ENCODE results near the gene NAV3. TPM values are rescaled to one million over a fixed set of nuclear protein-coding genes. Genes with fewer than 3 reads are reported as not detected.

The NAV3 gene
- total RNA-seq, 5 donors from 2014 or later (not counting 1 experiment from before 2014, with no cell fraction given), result 0.26 TPM; not detected in 4

GRCh38 chr12:78181544-78182162, 351.0 kb downstream of the NAV3 start:
- Histone ChIP-seq H3K4me1 (ENCODE audit: control insufficient read depth in 1 of 2, extremely low read depth in 1 of 2, insufficient read depth in 2 of 2, low read length in 2 of 2) (no peaks in the 10 kb centered on the region), H3K27me3 (replicated peaks in 1 of 2; ENCODE audit: control insufficient read depth in 2 of 2, extremely low read depth in 1 of 2, insufficient read depth in 2 of 2, low read length in 1 of 2) (no peaks in the 10 kb centered on the region), H3K4me3 (ENCODE audit: control insufficient read depth in 1 of 2, extremely low read depth in 1 of 2, low read length in 1 of 2) (no peak overlapping the region), H3K9me3 (no peaks in the 10 kb centered on the region), H3K36me3 (ENCODE audit: control insufficient read depth in 2 of 2, extremely low read depth in 1 of 2, insufficient read depth in 1 of 2, low read length in 1 of 2) (no peaks in the 10 kb centered on the region), H3K27ac (ENCODE audit: low read length) (no peak overlapping the region)
- Mint-ChIP-seq H3K9me3 (no peaks in the 10 kb centered on the region), H3K27me3 (no peaks in the 10 kb centered on the region), H3K27ac (no peak overlapping the region), H3K4me3 (no peak overlapping the region), H3K36me3 (no peaks in the 10 kb centered on the region), H3K4me1 (no peaks in the 10 kb centered on the region)
- ATAC-seq (replicated peaks in 1 of 4) (no peak), DNase-seq (no peak)
- ChIA-PET CTCF (no interaction called here), POLR2A (no interaction called here)
- WGBS (ENCODE audit: insufficient coverage), result no CpG with 5 or more reads among the region's 3 CpGs

GRCh38 chr12:78183824-78184223, 353.1 kb downstream of the NAV3 start:
- no peaks in the 10 kb centered on the region for H3K4me1 ChIP-seq (ENCODE audit: control insufficient read depth in 1 of 2, extremely low read depth in 1 of 2, insufficient read depth in 2 of 2, low read length in 2 of 2)
- no peaks in the 10 kb centered on the region for H3K9me3 ChIP-seq
- Mint-ChIP-seq H3K36me3 (no peaks in the 10 kb centered on the region), H3K4me1 (no peaks in the 10 kb centered on the region), H3K27me3 (no peaks in the 10 kb centered on the region), H3K4me3 (no peak overlapping the region), H3K9me3 (no peaks in the 10 kb centered on the region), H3K27ac (no peak overlapping the region)
- no peak overlapping the region for H3K4me3 ChIP-seq (ENCODE audit: control insufficient read depth in 1 of 2, extremely low read depth in 1 of 2, low read length in 1 of 2)
- DNase-seq (no peak), ATAC-seq (replicated peaks in 1 of 4) (no peak)
- ChIA-PET POLR2A (no interaction called here), CTCF (interaction anchor here in 1 of 2 donors (0.8 kb wide), 1 partner anchor 13 kb away, joined by 3 read pairs; no protein-coding TSS in a partner anchor)
- no peaks in the 10 kb centered on the region for H3K27me3 ChIP-seq (replicated peaks in 1 of 2; ENCODE audit: control insufficient read depth in 2 of 2, extremely low read depth in 1 of 2, insufficient read depth in 2 of 2, low read length in 1 of 2)
- H3K36me3 ChIP-seq (ENCODE audit: control insufficient read depth in 2 of 2, extremely low read depth in 1 of 2, insufficient read depth in 1 of 2, low read length in 1 of 2), result no peaks in the 10 kb centered on the region
- H3K27ac ChIP-seq (ENCODE audit: low read length), result no peak overlapping the region

- no peaks in the 10 kb centered on the region for H3K36me3 Mint-ChIP-seq
- H3K27ac Mint-ChIP-seq, result no peak overlapping the region
- no peak overlapping the region for H3K4me3 Mint-ChIP-seq
- ChIA-PET CTCF (no interaction called here), POLR2A (no interaction called here)
- Histone ChIP-seq H3K4me1 (ENCODE audit: control insufficient read depth in 1 of 2, extremely low read depth in 1 of 2, insufficient read depth in 2 of 2, low read length in 2 of 2) (no peaks in the 10 kb centered on the region), H3K36me3 (ENCODE audit: control insufficient read depth in 2 of 2, extremely low read depth in 1 of 2, insufficient read depth in 1 of 2, low read length in 1 of 2) (no peaks in the 10 kb centered on the region), H3K27me3 (replicated peaks in 1 of 2; ENCODE audit: control insufficient read depth in 2 of 2, extremely low read depth in 1 of 2, insufficient read depth in 2 of 2, low read length in 1 of 2) (no peaks in the 10 kb centered on the region), H3K4me3 (ENCODE audit: control insufficient read depth in 1 of 2, extremely low read depth in 1 of 2, low read length in 1 of 2) (no peak overlapping the region), H3K27ac (ENCODE audit: low read length) (no peak overlapping the region), H3K9me3 (no peaks in the 10 kb centered on the region)
- no peaks in the 10 kb centered on the region for H3K4me1 Mint-ChIP-seq
- DNase-seq (no peak), ATAC-seq (replicated peaks in 1 of 4) (no peak)
- H3K27me3 Mint-ChIP-seq, result no peaks in the 10 kb centered on the region
- no peaks in the 10 kb centered on the region for H3K9me3 Mint-ChIP-seq
Observed at GRCh38 chr12:78185109-78185508, 354.4 kb downstream of the NAV3 start.

GRCh38 chr12:78185651-78186050, 355.0 kb downstream of the NAV3 start:
- Histone ChIP-seq H3K36me3 (ENCODE audit: control insufficient read depth in 2 of 2, extremely low read depth in 1 of 2, insufficient read depth in 1 of 2, low read length in 1 of 2) (no peaks in the 10 kb centered on the region), H3K27ac (ENCODE audit: low read length) (no peak overlapping the region), H3K9me3 (no peaks in the 10 kb centered on the region), H3K27me3 (replicated peaks in 1 of 2; ENCODE audit: control insufficient read depth in 2 of 2, extremely low read depth in 1 of 2, insufficient read depth in 2 of 2, low read length in 1 of 2) (no peaks in the 10 kb centered on the region), H3K4me1 (ENCODE audit: control insufficient read depth in 1 of 2, extremely low read depth in 1 of 2, insufficient read depth in 2 of 2, low read length in 2 of 2) (no peaks in the 10 kb centered on the region), H3K4me3 (ENCODE audit: control insufficient read depth in 1 of 2, extremely low read depth in 1 of 2, low read length in 1 of 2) (no peak overlapping the region)
- no peaks in the 10 kb centered on the region for H3K4me1 Mint-ChIP-seq
- no peak for ATAC-seq (replicated peaks in 1 of 4)
- ChIA-PET CTCF (no interaction called here), POLR2A (no interaction called here)
- no peaks in the 10 kb centered on the region for H3K36me3 Mint-ChIP-seq
- H3K27me3 Mint-ChIP-seq, result no peaks in the 10 kb centered on the region
- H3K4me3 Mint-ChIP-seq, result no peak overlapping the region
- no CpG with 5 or more reads among the region's 2 CpGs for WGBS (ENCODE audit: insufficient coverage)
- H3K27ac Mint-ChIP-seq, result no peak overlapping the region
- DNase-seq, result no peak
- H3K9me3 Mint-ChIP-seq, result no peaks in the 10 kb centered on the region

- no peaks in the 10 kb centered on the region for H3K27me3 Mint-ChIP-seq
- H3K36me3 Mint-ChIP-seq, result no peaks in the 10 kb centered on the region
- CTCF ChIA-PET, result no interaction called here
- WGBS (ENCODE audit: insufficient coverage), result no CpG with 5 or more reads among the region's 1 CpG
- no peaks in the 10 kb centered on the region for H3K4me1 ChIP-seq (ENCODE audit: control insufficient read depth in 1 of 2, extremely low read depth in 1 of 2, insufficient read depth in 2 of 2, low read length in 2 of 2)
- no peaks in the 10 kb centered on the region for H3K27me3 ChIP-seq (replicated peaks in 1 of 2; ENCODE audit: control insufficient read depth in 2 of 2, extremely low read depth in 1 of 2, insufficient read depth in 2 of 2, low read length in 1 of 2)
- POLR2A ChIA-PET, result no interaction called here
- H3K4me1 Mint-ChIP-seq, result no peaks in the 10 kb centered on the region
- no peaks in the 10 kb centered on the region for H3K36me3 ChIP-seq (ENCODE audit: control insufficient read depth in 2 of 2, extremely low read depth in 1 of 2, insufficient read depth in 1 of 2, low read length in 1 of 2)
- H3K27ac ChIP-seq (ENCODE audit: low read length), result no peak overlapping the region
- ATAC-seq (replicated peaks in 1 of 4) (no peak), DNase-seq (no peak)
- H3K4me3 ChIP-seq (ENCODE audit: control insufficient read depth in 1 of 2, extremely low read depth in 1 of 2, low read length in 1 of 2), result no peak overlapping the region
- H3K4me3 Mint-ChIP-seq, result no peak overlapping the region
- no peaks in the 10 kb centered on the region for H3K9me3 ChIP-seq
- H3K27ac Mint-ChIP-seq, result no peak overlapping the region
- no peaks in the 10 kb centered on the region for H3K9me3 Mint-ChIP-seq
Observed at GRCh38 chr12:78186670-78187069, 356.0 kb downstream of the NAV3 start.

- Histone ChIP-seq H3K9me3 (no peaks in the 10 kb centered on the region), H3K27ac (ENCODE audit: low read length) (no peak overlapping the region), H3K4me1 (ENCODE audit: control insufficient read depth in 1 of 2, extremely low read depth in 1 of 2, insufficient read depth in 2 of 2, low read length in 2 of 2) (no peaks in the 10 kb centered on the region), H3K27me3 (replicated peaks in 1 of 2; ENCODE audit: control insufficient read depth in 2 of 2, extremely low read depth in 1 of 2, insufficient read depth in 2 of 2, low read length in 1 of 2) (no peaks in the 10 kb centered on the region), H3K36me3 (ENCODE audit: control insufficient read depth in 2 of 2, extremely low read depth in 1 of 2, insufficient read depth in 1 of 2, low read length in 1 of 2) (no peaks in the 10 kb centered on the region), H3K4me3 (ENCODE audit: control insufficient read depth in 1 of 2, extremely low read depth in 1 of 2, low read length in 1 of 2) (no peak overlapping the region)
- H3K27ac Mint-ChIP-seq, result no peak overlapping the region
- ChIA-PET POLR2A (no interaction called here), CTCF (no interaction called here)
- WGBS (ENCODE audit: insufficient coverage), result no CpG with 5 or more reads among the region's 2 CpGs
- H3K36me3 Mint-ChIP-seq, result no peaks in the 10 kb centered on the region
- no peaks in the 10 kb centered on the region for H3K27me3 Mint-ChIP-seq
- ATAC-seq (replicated peaks in 1 of 4) (no peak), DNase-seq (no peak)
- no peaks in the 10 kb centered on the region for H3K4me1 Mint-ChIP-seq
- peaks cover 0 to 1% (median 0%) of the 10 kb centered on the region in 3 donors for H3K9me3 Mint-ChIP-seq
- no peak overlapping the region for H3K4me3 Mint-ChIP-seq
Observed at GRCh38 chr12:78187741-78188140, 357.0 kb downstream of the NAV3 start.

- no peak overlapping the region for H3K27ac ChIP-seq (ENCODE audit: low read length)
- no peaks in the 10 kb centered on the region for H3K36me3 Mint-ChIP-seq
- no peak overlapping the region for H3K27ac Mint-ChIP-seq
- ChIA-PET CTCF (interaction anchor here in 1 of 2 donors (0.6 to 0.7 kb wide), 2 partner anchors 9 to 335 kb away, joined by 3 to 4 read pairs; no protein-coding TSS in a partner anchor), POLR2A (no interaction called here)
- no peaks in the 10 kb centered on the region for H3K4me1 ChIP-seq (ENCODE audit: control insufficient read depth in 1 of 2, extremely low read depth in 1 of 2, insufficient read depth in 2 of 2, low read length in 2 of 2)
- no peak overlapping the region for H3K4me3 ChIP-seq (ENCODE audit: control insufficient read depth in 1 of 2, extremely low read depth in 1 of 2, low read length in 1 of 2)
- no peaks in the 10 kb centered on the region for H3K27me3 ChIP-seq (replicated peaks in 1 of 2; ENCODE audit: control insufficient read depth in 2 of 2, extremely low read depth in 1 of 2, insufficient read depth in 2 of 2, low read length in 1 of 2)
- no CpG with 5 or more reads among the region's 2 CpGs for WGBS (ENCODE audit: insufficient coverage)
- no peaks in the 10 kb centered on the region for H3K4me1 Mint-ChIP-seq
- ATAC-seq (replicated peaks in 1 of 4) (no peak), DNase-seq (no peak)
- H3K4me3 Mint-ChIP-seq, result no peak overlapping the region
- no peaks in the 10 kb centered on the region for H3K27me3 Mint-ChIP-seq
- H3K36me3 ChIP-seq (ENCODE audit: control insufficient read depth in 2 of 2, extremely low read depth in 1 of 2, insufficient read depth in 1 of 2, low read length in 1 of 2), result no peaks in the 10 kb centered on the region
- H3K9me3 ChIP-seq, result no peaks in the 10 kb centered on the region
- H3K9me3 Mint-ChIP-seq, result peaks cover 5 to 15% (median 11%) of the 10 kb centered on the region in 3 donors
Observed at GRCh38 chr12:78189656-78190055, 359.0 kb downstream of the NAV3 start.
